ENCODE results near the gene GNAL.

The GNAL gene

DNA sequence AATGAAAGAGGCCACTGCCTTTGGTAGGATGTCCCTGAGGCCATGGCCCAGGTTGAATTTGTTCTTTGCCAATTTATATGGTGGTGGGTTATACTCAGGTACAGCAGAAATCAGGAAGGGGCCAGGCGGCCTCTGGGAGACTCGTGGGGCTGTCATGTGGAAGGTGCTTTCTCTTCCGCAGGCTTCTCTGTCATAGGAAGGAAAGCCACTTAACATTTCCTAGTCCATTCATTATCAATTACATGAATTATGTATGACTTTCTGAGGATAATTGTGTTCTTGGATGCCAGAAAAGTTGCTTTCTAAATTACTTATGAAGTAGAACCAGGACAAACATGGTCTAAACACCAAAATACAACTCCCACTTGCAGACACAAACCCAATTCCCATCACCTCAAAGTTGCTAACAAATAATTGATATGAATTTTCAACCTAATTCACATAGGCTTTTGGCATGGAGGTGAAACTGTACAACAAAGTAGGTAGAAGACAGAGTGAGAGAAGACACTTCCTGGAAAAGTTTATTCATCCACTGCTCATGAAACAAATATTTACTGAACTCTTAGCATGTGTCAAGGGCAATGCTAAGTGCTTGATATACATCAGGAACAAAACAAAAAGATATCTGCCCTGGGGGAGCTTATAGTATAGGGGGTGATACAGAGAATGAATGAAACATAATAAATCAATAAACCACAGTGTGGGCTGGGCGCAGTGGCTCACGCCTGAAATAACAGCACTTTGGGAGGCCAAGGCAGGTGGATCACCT, 111.7 kb downstream of the GNAL start:
- H3K4me3 ChIP-seq (ENCODE audit: low read depth, low read length): no peak overlapping the region
- DNase-seq (ENCODE audit: low read depth): no peak
- TF ChIP-seq, protein P1, sequence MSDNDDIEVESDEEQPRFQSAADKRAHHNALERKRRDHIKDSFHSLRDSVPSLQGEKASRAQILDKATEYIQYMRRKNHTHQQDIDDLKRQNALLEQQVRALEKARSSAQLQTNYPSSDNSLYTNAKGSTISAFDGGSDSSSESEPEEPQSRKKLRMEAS (IDR thresholded peaks at IDR 0.05; ENCODE audit: low read depth, low read length): no peak
- no peak for TF ChIP-seq POLR2A (IDR thresholded peaks at IDR 0.05; ENCODE audit: extremely low read depth, insufficient read length)
- no peak for TF ChIP-seq MYC (IDR thresholded peaks at IDR 0.05; ENCODE audit: low read depth, low read length)
- TF ChIP-seq, protein P2, sequence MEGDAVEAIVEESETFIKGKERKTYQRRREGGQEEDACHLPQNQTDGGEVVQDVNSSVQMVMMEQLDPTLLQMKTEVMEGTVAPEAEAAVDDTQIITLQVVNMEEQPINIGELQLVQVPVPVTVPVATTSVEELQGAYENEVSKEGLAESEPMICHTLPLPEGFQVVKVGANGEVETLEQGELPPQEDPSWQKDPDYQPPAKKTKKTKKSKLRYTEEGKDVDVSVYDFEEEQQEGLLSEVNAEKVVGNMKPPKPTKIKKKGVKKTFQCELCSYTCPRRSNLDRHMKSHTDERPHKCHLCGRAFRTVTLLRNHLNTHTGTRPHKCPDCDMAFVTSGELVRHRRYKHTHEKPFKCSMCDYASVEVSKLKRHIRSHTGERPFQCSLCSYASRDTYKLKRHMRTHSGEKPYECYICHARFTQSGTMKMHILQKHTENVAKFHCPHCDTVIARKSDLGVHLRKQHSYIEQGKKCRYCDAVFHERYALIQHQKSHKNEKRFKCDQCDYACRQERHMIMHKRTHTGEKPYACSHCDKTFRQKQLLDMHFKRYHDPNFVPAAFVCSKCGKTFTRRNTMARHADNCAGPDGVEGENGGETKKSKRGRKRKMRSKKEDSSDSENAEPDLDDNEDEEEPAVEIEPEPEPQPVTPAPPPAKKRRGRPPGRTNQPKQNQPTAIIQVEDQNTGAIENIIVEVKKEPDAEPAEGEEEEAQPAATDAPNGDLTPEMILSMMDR (IDR thresholded peaks at IDR 0.05; ENCODE audit: low read depth, low read length): no peak

DNA sequence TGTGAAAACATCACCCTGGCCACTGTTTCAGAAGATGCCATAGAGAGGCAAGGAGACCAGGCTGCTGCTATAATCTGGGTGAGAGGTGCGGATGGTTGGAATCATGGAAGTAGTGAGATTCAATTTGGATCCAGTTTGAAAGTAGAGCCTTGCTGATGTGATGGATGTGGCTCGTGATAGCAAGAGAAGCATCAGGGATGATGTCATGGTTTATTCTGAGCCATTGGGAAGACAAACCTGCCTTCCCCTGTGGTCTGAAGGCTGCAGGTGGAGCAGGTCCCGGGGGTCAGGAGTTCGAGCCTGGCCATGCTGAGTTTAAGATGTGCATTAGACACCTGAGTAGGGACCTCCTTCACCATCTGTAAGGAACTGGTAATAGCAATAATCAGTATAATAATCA, 112.5 kb downstream of the GNAL start:
- DNase-seq (ENCODE audit: low read depth): no peak
- no peak overlapping the region for H3K4me3 ChIP-seq (ENCODE audit: low read depth, low read length)
- TF ChIP-seq POLR2A (IDR thresholded peaks at IDR 0.05; ENCODE audit: extremely low read depth, insufficient read length): no peak
- TF ChIP-seq MYC (IDR thresholded peaks at IDR 0.05; ENCODE audit: low read depth, low read length): no peak

DNA sequence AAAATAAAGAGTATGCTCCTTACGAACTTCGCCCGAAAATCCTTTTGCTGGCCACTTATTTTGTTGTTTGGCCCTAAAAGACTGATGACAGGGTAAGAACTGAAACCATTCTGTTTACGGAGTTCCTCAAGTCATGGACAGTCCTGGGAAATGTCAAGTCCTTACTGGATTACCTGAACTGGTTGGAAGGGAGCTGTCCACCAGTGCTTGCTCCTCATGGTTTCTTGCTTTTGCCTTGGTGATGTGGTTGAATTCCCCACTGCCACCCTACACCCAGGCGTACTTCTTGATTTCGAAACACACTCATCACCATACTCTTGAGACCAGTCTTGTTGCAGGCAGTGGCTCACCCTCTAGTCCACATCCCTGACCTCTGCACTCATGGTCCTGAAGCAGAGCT, 113.1 kb downstream of the GNAL start:
- TF ChIP-seq, protein P1 (IDR thresholded peaks at IDR 0.05; ENCODE audit: low read depth, low read length): no peak; the same call in 1 of the 2 replicates
- TF ChIP-seq MYC (IDR thresholded peaks at IDR 0.05; ENCODE audit: low read depth, low read length) (no peak), POLR2A (IDR thresholded peaks at IDR 0.05; ENCODE audit: extremely low read depth, insufficient read length) (no peak)
- TF ChIP-seq, protein P2 (IDR thresholded peaks at IDR 0.05; ENCODE audit: low read depth, low read length): no peak
- H3K4me3 ChIP-seq (ENCODE audit: low read depth, low read length): no peak overlapping the region
- peak; percentile 67 for DNase-seq (ENCODE audit: low read depth)

DNA sequence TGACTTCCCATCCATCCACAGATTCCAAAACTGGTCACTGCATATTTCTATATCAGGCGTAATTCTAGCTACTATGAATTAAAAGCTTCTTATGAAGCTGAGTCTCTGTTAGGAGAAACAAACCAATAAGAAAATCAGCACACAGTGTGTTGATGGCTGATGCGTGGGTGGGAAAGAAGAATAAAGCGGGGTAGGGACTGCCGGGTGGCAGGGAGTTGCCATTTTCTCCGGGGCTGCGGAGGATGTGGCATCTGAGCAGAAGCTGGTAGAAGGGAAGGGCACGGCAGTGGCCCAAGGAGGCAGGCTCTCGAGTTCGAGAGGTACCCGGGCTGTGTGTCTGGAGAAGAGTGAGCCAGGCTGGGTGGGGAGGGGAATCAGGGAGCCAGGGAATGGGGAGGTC, 113.5 kb downstream of the GNAL start:
- TF ChIP-seq, protein P2 (IDR thresholded peaks at IDR 0.05; ENCODE audit: low read depth, low read length): no peak
- TF ChIP-seq POLR2A (IDR thresholded peaks at IDR 0.05; ENCODE audit: extremely low read depth, insufficient read length) (no peak), MYC (IDR thresholded peaks at IDR 0.05; ENCODE audit: low read depth, low read length) (no peak)
- TF ChIP-seq, protein P1 (IDR thresholded peaks at IDR 0.05; ENCODE audit: low read depth, low read length): no peak
- DNase-seq (ENCODE audit: low read depth): no peak
- H3K4me3 ChIP-seq (ENCODE audit: low read depth, low read length): no peak overlapping the region

DNA sequence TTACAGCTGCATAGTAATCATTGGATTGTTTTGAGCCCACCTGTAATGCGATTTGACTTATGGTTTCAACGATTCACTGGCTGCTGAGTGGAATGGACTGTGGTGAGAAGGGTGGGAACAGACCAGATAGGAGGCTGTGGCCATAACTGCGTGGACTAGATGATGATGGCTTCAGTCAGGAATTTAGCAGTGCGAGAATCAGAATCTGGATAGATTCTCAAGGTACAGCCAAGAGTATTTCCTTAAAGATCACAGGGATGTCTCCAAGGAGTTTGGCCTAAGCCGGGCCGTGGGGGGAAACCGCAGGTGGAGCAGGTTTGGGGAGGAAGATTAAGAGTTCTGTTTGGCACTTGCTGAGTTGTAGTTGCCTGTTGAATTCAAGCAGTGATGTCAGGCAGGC, 118.2 kb downstream of the GNAL start:
- TF ChIP-seq MYC (IDR thresholded peaks at IDR 0.05; ENCODE audit: low read depth, low read length): no peak
- no peak overlapping the region for H3K4me3 ChIP-seq (ENCODE audit: low read depth, low read length)
- no peak for DNase-seq (ENCODE audit: low read depth)

DNA sequence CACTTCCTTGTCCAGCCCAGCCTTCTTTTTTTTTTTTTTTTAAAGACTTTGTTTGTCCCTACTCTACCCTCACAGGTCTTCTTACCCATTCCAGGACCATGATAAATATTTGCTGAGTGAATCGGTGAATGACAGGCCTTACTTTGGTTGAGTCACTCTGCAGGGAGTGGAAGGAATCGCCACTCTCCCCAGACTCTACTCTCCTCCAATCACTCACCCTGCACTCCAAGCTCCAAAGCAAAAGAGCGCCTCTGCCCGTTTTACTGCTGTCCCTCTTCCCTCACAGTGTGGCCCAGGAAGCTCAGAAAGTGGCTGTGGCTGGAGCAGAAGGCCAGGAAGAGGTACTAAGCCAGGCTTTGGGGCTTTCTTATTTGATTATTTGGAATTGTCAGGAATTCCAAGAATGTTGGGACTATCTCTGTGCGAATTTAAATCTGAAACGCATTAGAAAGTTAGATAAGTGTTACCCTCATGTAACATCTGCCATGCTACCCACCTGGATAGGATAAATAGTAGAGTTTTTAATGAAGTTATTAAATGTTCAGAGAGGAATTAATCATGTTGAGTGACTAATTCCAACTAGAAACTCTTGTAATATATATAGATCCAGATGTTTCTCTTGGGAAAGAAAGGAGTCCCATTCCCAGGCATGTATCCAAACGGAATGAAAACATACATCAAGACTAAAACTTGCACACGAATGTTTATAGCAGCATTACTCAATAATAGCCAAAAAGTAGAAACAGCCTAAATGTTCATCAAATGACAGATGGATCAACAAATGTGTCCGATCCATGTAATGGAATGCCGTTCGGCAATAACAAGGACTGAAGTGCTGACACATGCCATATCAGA, 119.2 kb downstream of the GNAL start:
- no peak overlapping the region for H3K4me3 ChIP-seq (ENCODE audit: low read depth, low read length)
- no peak for DNase-seq (ENCODE audit: low read depth)
- TF ChIP-seq, protein P1 (IDR thresholded peaks at IDR 0.05; ENCODE audit: low read depth, low read length): no peak
- TF ChIP-seq MYC (IDR thresholded peaks at IDR 0.05; ENCODE audit: low read depth, low read length): no peak

DNA sequence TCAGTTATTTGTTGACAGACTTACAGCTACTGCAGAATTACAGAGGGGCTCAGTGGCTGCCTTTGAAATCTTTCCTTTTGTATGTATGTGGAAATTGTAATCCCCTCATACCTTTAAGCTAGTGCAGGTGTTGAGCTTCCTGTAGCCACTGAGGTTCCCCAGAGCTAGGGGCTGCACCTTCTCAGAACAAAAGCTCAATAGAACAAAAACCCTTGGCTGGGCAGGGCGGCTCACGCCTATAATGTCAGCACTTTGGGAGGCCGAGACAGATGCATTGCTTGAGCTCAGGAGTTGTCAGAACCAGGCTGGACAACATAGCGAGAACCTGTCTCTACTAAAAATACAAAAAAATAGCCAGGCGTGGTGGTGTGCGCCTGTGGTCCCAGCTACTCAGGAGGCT, 120.8 kb downstream of the GNAL start:
- TF ChIP-seq POLR2A (IDR thresholded peaks at IDR 0.05; ENCODE audit: extremely low read depth, insufficient read length) (no peak), MYC (IDR thresholded peaks at IDR 0.05; ENCODE audit: low read depth, low read length) (no peak)
- TF ChIP-seq, protein P1 (IDR thresholded peaks at IDR 0.05; ENCODE audit: low read depth, low read length): no peak
- TF ChIP-seq, protein P2 (IDR thresholded peaks at IDR 0.05; ENCODE audit: low read depth, low read length): no peak
- no peak for DNase-seq (ENCODE audit: low read depth)
- no peak overlapping the region for H3K4me3 ChIP-seq (ENCODE audit: low read depth, low read length)

Measured in NB4 (cell line).